GF-D8 (cell line): ENCODE data around the gene PNMA8A.

ENCODE experiments used
- DNase-seq: peaks from one replicate; lab custom pipeline; 2025; lab: John Stamatoyannopoulos, UW

PNMA8A gene

DNA sequence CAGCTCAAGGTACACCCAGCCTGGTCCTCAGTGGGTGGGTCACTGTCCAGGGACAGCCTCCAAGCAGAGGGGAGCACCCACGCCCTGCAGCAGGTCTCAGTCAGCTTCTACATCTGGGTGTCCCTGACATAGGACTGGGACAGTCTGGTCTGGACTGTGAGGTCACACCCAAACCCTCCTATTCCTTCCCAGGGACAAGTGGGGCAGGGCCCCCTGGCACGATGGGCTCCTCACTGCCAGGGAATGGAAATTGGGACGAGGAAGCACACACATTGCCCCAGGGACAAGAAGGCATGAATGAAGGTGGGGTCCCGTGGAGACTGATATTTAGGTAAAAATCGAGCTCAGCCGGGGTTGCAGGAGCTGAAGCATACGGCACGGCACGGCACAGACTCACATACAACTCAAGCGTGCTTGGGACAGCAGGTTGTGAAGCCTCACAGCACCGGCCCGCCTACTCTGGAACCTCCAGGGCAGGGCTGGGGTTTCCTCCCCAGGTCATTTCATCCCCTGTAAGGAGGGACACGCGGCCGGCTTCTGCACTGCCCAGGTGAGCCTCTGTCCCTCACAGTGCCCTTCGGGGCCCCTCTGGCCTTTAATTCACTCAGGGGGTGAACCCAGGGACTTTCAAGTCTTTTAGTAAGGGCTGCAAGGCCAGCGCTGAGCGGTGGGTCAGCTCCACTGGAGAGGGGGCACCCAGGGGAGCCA, 20.8 kb upstream of the PNMA8A start:
- no peak for DNase-seq

DNA sequence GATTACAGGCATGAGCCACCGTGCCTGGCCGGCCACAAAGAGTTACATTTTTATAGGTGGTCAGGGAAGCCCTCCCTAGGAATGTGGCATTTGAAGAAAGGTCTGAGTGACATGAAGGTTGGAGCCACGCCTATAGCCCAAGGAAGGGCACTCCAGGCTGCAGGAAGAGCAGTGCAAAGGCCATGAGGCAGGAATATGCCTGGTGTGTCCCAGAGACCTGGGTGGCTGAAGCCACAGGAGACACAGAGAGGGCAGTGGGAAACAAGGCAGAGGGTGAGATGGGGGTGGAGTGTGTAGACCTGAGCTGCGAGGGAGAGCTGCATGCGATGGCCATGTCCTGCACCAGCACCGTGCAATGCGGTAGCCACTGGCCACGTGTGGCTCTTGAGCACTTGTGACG, 19.4 kb upstream of the PNMA8A start:
- DNase-seq, result no peak

DNA sequence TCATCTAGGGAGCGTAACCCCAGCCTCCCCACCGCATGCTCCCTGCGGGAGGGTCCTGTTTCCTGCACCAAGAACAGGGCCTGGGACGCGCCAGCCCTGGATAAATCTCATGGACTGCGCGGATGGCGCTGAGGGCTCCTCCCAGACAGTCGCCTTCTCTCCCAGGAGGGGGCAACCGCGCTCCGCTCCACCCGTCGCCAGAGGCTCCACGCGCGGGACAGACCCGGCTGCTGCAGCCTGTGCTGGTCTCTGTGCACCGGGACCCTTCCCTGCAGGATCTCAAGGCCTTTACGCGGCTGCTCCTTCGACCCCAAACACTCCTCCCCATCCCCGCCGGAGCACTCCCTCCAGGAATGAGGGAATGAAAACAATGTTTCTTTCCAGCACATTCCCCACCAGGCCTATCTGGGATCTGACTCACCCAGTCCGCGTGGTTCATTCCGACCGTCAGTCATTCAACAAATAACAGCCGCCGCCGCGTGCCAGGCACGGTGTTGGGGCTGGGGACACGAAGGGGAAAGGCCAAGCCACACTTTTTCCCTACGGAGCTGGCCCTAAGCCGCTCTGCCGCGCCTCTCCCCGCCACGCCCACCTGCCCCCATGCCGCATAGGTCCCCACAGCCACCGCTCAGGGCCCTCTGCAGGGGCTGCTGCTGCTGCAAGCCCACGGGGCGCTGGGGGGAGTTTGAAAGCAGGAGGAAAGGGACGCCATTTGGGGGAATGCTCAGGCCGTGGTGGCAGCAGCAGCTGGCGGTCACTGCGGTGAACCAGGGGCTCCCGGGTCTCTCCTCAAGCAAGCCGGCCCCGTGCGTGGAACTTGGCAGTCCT, 18.3 kb upstream of the PNMA8A start:
- no peak for DNase-seq

DNA sequence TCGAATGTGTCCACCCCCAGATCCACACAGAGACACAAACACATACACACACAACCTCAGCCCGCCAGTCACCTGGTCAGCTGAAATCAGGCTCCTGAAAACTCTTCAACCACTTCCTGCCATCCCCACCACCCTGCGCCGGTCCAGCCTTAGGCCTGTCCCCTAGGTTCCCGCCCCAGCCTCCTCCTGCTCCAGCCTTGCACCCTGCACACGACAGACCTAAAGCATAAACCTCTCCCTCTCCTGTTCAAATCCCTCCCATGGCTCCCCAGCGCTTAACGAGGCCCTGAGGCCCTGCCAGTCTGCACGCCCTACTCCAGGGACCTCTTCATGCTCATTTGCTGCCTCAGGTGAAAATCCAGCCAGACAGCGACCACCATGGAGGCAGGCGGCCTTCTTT, 17.2 kb upstream of the PNMA8A start:
- DNase-seq, result no peak

DNA sequence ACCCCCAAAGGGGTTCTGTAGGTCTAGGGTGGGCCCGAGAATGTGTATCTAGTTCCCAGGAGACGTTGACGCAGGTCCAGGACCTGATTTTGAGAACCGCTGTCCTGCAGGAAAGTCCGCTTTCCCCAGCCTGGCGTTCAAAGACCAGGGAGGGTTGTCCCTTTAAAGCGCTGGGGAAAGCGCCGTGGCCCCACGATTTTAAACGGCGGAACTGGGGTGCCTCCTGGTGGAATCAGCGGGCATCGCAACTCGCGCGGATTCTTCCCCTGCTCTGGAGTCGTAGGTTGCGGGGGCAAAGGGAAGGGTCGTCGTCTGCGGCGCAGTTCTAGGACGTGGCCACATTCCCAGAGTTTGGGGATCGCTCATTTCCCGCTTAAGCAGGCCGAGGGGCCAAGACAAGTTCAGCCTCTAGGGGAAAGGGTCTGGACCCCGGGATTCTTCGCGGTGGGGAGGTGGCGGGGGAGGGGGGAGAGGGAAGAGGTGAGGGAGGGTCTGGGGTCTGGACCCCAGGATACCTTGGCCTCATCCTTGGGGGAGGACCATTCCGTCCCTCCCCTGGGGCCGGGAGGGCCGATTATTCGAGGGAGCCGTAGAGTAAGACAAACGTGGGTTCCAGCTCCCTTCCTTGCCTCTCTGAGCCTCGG, 16.6 kb upstream of the PNMA8A start:
- DNase-seq, result no peak

DNA sequence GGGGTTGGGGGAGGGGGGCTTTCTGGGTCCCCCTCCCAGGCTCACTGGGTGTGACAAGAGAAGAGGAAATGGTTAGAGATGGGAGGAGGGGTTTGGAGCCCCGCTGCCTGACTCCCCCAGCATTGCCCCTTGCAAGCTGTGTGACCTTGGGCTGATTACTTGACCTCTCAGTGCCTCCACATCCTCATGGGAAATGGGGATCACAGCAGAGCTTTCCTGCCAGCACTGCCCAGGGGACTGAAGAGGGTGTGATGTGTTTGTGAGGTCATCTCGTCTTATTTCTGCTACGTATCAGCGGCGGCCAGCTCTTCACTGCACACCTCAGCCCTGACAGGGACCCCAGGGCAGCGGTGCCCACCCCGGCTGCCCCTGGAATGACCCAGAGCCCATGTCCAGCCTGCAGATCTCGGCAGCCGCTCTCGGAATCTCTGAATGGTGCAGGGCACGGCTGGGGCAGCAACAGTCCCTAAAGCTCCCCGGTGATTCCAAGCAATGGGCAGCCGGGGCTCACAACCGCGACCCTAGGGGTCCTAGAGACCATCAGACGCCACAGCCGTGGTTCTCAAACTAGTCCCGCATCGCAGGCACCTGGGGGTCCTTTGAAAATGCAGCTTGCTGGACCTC, 15.9 kb upstream of the PNMA8A start:
- DNase-seq, result no peak

DNA sequence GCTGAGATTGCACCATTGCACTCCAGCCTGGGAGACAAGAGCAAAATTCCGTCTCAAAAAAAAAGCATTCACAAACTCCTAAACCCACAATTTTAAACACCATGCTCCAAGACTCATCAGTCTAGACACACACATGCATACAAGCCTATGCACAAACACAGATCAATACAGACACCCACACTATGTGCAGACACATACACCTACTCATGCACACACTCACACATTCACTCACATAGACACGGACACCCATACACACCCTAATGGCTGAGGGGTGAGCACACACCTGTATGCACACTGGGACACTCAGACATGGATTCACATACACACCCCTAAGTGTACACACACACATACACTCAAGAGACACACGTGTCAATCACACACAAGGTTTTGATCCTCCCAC, 15.0 kb upstream of the PNMA8A start:
- no peak for DNase-seq

DNA sequence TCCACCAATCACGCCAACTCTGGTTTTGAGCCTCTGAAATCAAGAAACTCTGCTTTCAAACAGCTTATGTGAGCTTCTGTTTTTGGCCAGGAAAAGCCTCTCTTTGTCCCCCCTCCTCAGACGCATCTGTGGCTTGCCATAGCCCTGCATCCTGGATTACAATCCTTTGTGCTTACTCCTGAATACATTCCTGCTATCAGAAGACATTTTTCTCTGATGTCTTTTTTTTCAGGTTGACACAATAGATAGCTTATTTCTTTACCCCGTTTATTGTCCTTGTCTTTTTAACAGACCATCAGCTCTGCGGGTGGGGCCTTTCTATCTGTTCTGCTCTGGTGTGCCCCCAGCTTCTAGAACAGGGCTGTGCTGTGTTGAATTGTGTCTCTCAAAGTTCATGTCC, 13.3 kb upstream of the PNMA8A start:
- no peak for DNase-seq

DNA sequence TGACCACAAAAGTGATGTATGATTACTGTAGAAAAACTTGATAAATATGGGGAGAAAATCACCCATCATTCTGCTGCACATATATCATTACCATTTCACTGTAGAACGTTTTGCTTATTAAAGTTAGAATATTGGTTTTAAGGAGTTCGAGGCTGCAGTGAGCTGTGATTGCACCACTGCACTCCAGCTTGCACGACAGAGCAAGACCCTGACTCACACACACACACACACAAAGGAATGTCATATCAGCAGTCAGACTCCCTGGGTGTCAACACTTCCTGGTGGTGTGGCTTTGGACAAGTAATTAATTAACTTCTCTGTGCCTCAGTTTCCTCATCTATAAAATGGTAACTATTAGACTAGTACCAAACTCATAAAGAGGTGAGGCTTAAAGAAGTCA, 11.3 kb upstream of the PNMA8A start:
- DNase-seq, result no peak

DNA sequence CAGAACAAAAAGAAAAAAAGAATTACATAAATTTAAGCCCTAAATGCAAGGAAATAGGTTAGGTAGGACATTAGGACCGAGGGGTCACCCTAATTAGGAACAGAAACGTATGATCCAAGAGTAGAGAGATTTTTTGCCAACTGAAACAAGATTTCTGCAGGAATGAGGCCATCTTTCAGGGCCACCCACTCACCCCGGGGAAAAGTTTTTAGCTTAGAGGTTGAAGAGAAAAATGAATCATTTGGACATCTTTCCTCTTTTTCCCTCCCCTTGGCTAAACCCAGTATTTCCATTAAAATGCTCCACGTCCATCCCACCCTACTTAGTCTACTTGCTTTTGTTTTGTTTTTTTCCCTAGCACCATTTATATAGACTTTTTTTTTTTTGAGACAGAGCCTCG, 10.6 kb upstream of the PNMA8A start:
- DNase-seq, result no peak

DNA sequence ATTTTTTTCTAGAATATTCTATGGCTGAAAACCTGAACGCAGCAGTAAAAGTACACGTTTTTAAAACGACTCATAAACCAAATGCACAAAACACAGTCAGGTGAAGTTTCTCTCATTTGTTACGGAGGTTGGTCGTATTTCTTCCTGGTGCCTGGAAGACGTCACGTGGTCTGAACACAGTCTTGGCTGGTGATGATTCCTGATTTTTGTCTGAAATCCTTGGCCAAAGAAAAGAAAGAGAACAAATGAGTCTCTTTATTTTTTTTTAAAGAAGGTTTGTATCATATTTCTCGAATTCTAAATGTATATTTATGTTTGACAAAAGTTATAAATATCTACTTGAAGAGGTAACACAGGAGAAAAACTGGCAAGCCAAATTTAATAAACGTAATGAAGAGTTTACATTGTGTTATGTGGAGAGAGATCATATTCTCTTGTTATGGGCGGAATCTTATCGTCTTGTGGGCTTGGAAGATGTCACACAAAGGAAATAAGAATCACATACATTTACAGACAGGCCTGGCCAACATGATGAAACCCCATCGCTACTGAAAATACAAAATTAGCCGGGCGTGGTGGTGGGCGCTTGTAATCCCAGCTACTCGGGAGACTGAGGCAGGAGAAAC, 10.0 kb upstream of the PNMA8A start:
- DNase-seq, result no peak

DNA sequence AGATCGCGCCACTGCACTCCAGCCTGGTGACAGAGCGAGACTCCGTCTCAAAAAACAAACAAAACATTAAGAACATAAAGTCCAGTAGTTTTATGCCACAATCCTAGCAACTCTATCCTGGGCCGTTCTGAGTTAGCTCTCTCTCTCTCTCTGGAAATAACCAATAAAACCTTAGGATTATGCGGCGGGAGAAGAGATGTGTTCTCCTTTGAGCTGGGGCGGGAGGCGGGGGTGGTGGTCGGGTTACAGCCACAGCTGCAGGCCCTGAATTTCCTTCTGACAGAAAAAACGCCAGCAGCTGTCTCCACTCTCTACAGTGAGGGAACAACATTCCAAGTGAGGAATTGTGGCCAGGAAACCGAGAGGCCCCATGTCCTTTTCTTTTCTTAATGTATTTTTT, 9.1 kb upstream of the PNMA8A start:
- DNase-seq, result no peak

DNA sequence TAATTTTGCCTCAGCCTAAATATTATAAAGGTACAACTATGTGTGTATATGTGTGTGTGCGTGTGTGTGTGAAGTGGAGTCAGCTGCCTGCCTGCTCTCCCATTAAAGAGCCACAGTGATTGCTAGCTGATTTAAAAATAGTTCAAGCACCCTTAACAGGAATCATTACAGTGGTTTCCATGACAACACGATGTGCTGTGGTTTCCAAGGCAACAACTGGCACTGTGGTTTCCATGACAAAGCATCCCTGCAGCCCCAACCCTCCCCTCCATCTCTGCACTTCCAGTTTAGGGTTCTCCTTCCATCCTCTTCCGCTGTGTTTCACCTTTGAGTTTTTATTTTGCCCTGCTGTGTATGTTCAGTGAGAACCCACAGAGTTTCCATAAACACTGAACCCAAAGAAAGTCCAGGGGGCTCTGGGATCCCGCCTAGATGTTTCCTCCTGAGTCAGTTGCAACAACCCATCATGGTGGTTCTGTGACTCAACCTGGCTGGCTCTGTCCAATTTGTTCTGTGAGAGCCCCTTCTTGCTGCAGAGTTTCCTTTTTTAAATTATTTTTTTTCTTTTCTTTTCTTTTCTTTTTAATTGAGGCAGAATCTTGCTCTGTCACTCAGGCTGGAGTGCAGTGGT, 7.1 kb upstream of the PNMA8A start:
- no peak for DNase-seq

DNA sequence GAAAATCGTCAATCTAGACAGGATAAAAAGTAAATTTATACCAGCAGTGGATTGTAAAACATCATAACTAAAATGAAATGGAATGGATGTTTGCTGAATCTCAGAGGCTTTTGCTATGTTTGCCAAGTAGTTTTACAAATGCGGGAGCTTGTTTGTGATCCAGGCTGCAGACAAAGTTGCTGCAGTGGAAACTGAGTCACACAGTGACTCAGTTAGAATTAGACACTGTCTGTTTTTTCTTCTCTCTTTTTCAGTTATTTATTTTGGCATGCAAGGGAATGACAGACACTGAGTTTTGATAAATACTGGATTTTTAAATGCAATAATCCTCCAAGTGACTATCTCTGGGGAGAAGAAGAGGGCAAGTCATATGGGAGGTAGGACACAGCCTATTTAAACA, 4.6 kb upstream of the PNMA8A start:
- DNase-seq, result no peak

DNA sequence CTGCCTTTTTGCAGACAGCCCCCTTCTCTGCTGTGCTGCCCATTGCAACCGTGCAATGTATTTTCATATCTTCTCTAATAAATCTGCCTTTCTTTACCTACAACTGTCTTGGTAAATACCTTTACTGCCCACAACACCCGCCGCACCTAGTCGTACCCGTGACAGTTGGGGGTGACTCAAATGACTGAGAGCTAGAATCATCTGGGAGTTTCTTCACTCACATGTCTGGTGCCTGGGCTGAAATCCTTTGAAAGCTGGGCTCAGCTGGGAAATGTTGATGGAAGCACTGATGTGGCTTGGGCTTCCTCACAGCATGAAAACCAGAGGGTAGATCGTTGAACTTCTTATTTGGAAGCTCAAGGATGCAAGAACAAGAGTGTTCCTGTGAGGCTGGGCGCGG, 2.8 kb upstream of the PNMA8A start:
- no peak for DNase-seq

DNA sequence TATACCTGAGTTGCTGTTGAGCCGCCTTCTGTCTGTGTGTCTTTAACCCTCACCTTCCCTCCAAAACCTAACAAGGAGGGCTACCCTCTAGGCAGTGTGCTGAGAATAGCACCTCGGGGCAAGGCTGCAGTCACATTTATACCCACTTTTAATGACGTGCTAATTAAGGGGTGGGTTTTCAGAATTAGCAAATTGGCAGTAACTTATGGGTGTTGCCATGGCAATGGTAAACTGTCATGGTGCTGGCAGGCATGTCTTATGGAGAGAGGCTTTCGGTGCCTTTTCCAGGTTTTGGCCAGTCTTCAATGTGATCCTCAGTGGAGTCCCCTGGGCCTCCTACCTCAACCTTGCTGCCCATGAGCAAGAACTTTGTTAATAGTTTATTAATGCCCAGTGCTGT, 1.2 kb upstream of the PNMA8A start:
- DNase-seq, result no peak

DNA sequence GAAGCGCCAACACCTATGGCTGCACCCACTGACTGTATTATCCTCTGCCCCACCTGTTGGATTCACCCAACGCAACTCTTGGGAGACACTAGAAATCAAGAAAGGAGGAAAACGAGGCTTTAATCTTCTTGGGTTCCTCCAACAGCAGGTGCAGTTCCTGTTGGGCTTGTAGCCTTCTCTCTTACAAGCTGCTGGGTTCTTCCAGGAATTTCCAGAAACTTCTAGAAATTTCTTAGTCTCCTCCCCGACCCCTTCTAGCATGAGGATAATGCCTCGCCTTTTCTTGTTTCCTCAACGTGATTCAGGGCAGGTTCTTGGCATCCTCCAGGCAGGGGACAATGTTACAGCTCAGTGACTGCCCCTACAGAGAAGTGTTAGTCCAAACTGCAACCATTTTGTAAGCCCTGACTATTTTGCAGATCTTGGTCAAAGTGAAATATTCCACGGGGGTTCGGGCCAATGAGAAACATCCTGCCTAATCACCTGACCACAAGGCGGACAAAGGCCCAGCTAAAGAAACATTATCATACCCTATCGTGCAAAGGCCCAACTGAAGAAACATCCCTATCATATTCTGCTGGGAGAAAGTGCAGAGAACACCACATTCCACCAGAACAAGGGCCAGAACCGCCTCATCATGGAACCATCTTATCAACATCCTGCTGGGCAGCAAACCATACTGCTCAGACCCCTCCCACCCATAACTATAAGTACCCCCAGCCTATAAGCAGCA, 614 bp upstream of the PNMA8A start:
- DNase-seq, result no peak

DNA sequence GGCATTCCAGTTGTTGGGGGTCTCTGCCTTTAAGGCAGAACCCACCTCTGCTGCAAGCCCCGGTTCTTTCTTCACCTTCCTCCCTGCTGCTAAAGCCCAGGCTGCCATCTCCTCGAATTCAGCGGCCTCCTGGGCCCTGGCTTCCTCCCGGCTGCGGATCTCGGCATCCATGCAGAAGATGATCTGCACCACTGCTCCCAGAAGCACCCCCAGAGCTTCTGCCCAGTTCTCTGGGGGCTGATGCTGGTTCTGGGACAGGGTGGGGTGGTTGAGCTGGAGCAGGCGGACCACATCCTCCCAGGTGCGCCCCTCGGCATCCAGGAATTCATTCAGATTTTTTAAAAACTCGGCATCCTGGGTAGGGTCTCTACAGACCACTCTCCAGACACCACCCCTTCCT, 987 bp downstream of the PNMA8A start:
- no peak for DNase-seq

DNA sequence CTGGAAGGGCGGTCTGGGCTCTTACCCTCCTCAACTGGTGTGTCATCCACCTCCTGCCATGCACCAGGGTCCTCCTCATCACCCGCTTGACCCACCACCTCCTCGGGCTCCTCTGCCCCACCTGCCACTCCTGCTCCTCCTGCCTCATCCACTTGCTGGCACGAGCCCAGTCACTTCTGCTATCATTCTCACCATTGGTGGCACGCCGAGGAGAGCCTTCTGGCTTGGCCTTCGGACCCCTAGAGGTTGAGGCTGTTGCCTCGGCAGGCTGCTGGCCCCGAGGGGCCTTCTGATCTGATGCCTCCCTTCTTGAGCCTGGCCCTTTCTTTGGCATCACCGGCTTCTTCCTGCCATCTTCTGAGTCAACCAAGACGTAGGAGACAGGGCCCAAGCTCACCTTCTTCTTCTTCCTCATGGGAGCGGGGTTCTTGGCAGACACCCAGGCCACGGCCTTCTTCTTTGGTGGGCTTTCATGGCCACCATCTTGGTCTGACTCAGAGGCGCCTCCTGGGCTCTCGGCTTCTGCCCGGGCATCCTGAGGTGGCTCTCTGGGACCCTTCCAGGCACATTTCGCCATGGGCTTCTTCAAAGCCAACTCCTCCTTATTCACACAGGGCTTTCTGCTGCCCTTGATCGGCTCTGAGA, 1.7 kb downstream of the PNMA8A start:
- DNase-seq, result no peak

DNA sequence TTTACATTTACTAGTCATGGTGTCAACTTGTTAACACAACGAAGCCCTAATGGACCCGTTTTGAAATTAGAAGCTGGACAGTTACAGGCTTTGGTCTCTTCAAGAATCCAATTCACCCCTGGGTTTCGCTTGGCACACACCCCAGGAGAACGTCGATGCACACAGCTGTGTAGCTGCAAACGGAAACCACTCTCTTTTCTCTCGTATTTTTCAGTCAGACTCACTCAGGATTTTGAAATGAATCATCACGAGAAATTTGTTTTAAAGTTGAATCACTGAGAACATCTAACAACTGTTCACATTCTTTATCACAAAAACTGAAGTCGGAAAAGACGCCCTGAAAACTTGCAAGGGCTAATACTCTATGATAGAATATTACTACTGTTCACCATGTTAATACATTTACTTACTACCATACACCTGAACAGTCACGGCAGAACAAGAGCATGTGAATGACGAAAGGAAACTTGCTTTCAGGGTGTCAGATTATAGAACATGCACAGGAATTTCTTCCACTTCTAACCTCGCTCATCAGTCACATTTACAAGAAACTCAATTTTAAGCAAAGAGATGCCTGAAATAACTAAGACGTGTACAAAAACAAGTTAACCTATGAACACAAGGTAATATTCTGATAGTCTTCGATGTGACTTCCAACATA, 4.7 kb downstream of the PNMA8A start:
- no peak for DNase-seq
